SK-N-SH treated with all-trans-retinoic acid at 6 μM for 48 hours (cell line): Measurements from ENCODE around the gene TMEM163.

Experiments used
- BACH2 ChIP-seq: fragments of 250-450 bp; sonication (Bioruptor Pico); IDR thresholded peaks from 2 replicates; pipeline ENCODE4 v1.9.0; 2021; ENCODE audit warnings: mild to moderate bottlenecking, borderline replicate concordance
- ESRRG ChIP-seq: fragments of 250-450 bp; sonication (Bioruptor Pico); IDR thresholded peaks from 2 replicates; pipeline ENCODE4 v1.6.1; 2021; ENCODE audit warnings: mild to moderate bottlenecking
- GLIS3 ChIP-seq: fragments of 250-450 bp; sonication (Bioruptor Pico); IDR thresholded peaks from 2 replicates; pipeline ENCODE4 v1.5.0; 2020; ENCODE audit warnings: mild to moderate bottlenecking, moderate library complexity
- OSR1 ChIP-seq: fragments of 250-450 bp; sonication (Bioruptor Pico); IDR thresholded peaks from 2 replicates; pipeline ENCODE4 v1.8.0; 2022; ENCODE audit warnings: moderate library complexity, mild to moderate bottlenecking, inconsistent platforms
- PPARA ChIP-seq: fragments of 250-450 bp; sonication (Bioruptor Pico); IDR thresholded peaks from 2 replicates; pipeline ENCODE4 v1.5.0; 2020; ENCODE audit warnings: mild to moderate bottlenecking, borderline replicate concordance
- ZFP3 ChIP-seq: fragments of 250-450 bp; sonication (Bioruptor Pico); IDR thresholded peaks from 2 replicates; pipeline ENCODE4 v1.5.0; 2020; ENCODE audit warnings: mild to moderate bottlenecking, moderate library complexity
- ZFP30 ChIP-seq: fragments of 450-650 bp; formaldehyde crosslinking; IDR thresholded peaks from 2 replicates; pipeline ENCODE4 v1.5.0; 2022; ENCODE audit warnings: mild to moderate bottlenecking, moderate library complexity
- TF ChIP-seq, protein P1 (sequence below): fragments of 250-450 bp; sonication (Bioruptor Pico); IDR thresholded peaks from 2 replicates; pipeline ENCODE4 v1.8.0; 2021; ENCODE audit warnings: low read depth, mild to moderate bottlenecking, moderate library complexity, borderline replicate concordance
- TF ChIP-seq, protein P2 (sequence below): fragments of 250-450 bp; sonication (Bioruptor Pico); IDR thresholded peaks from 2 replicates; pipeline ENCODE4 v1.8.0; 2020; ENCODE audit warnings: mild to moderate bottlenecking, moderate library complexity, borderline replicate concordance
- TF ChIP-seq, protein P3 (sequence below): fragments of 250-450 bp; sonication (Bioruptor Pico); IDR thresholded peaks from 2 replicates; pipeline ENCODE4 v1.5.1; 2020; ENCODE audit warnings: low read depth, mild to moderate bottlenecking, moderate library complexity

DNA sequence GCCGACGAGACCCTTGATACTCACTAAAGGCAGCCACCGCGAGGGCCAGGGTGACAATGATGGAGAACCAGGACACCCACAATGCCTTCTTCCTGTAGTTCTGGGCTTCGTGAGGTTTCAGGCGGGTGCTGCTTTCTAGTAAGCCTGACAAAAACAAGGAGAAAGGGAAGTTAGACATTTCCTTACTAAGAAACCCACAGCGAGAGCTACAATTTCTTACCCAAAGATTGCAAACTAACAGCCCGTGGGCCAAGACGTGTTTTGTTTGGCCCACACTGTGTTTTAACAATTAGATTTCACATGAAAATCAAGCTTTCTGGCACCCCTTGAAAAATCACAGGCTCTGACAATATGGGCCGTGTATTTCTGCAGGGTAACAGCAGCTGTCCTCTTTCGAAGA is 5.6 kb downstream of the TMEM163 start:
- TF ChIP-seq BACH2 (CRISPR knock-in tag) (no peak), ZFP3 (CRISPR knock-in tag) (no peak), GLIS3 (CRISPR knock-in tag) (no peak), ZFP30 (CRISPR knock-in tag) (no peak), OSR1 (CRISPR knock-in tag) (no peak), PPARA (no peak), ESRRG (no peak)
- TF ChIP-seq, protein P1, sequence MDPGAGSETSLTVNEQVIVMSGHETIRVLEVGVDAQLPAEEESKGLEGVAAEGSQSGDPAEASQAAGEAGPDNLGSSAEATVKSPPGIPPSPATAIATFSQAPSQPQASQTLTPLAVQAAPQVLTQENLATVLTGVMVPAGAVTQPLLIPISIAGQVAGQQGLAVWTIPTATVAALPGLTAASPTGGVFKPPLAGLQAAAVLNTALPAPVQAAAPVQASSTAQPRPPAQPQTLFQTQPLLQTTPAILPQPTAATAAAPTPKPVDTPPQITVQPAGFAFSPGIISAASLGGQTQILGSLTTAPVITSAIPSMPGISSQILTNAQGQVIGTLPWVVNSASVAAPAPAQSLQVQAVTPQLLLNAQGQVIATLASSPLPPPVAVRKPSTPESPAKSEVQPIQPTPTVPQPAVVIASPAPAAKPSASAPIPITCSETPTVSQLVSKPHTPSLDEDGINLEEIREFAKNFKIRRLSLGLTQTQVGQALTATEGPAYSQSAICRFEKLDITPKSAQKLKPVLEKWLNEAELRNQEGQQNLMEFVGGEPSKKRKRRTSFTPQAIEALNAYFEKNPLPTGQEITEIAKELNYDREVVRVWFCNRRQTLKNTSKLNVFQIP (CRISPR knock-in tag): no peak
- TF ChIP-seq, protein P2, sequence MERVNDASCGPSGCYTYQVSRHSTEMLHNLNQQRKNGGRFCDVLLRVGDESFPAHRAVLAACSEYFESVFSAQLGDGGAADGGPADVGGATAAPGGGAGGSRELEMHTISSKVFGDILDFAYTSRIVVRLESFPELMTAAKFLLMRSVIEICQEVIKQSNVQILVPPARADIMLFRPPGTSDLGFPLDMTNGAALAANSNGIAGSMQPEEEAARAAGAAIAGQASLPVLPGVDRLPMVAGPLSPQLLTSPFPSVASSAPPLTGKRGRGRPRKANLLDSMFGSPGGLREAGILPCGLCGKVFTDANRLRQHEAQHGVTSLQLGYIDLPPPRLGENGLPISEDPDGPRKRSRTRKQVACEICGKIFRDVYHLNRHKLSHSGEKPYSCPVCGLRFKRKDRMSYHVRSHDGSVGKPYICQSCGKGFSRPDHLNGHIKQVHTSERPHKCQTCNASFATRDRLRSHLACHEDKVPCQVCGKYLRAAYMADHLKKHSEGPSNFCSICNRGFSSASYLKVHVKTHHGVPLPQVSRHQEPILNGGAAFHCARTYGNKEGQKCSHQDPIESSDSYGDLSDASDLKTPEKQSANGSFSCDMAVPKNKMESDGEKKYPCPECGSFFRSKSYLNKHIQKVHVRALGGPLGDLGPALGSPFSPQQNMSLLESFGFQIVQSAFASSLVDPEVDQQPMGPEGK (CRISPR knock-in tag): no peak
- TF ChIP-seq, protein P3, sequence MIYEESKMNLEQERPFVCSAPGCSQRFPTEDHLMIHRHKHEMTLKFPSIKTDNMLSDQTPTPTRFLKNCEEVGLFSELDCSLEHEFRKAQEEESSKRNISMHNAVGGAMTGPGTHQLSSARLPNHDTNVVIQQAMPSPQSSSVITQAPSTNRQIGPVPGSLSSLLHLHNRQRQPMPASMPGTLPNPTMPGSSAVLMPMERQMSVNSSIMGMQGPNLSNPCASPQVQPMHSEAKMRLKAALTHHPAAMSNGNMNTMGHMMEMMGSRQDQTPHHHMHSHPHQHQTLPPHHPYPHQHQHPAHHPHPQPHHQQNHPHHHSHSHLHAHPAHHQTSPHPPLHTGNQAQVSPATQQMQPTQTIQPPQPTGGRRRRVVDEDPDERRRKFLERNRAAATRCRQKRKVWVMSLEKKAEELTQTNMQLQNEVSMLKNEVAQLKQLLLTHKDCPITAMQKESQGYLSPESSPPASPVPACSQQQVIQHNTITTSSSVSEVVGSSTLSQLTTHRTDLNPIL (CRISPR knock-in tag): no peak
